Mesenchymal stem cell (in vitro differentiated cells and primary cell): ENCODE measurements around the gene EMC8.
A peak's percentile ranks its signal among the peaks of the same experiment; 100 is the strongest.

Experiments used
- DNase-seq: peaks from one replicate; pipeline ENCODE4 v3.0.0-alpha.2; 2013
- H2AFZ ChIP-seq: one replicate; pipeline ENCODE4 v1.6.1; 2013; ENCODE audit warnings: low read depth, mild to moderate bottlenecking, control low read depth, inconsistent platforms, low read length, moderate library complexity
- H2AK5ac ChIP-seq: 2 replicates; pipeline ENCODE4 v1.6.1; 2013; ENCODE audit warnings: low read length, moderate library complexity, mild to moderate bottlenecking, inconsistent platforms; ENCODE audit not compliant: severe bottlenecking
- H2BK120ac ChIP-seq: one replicate; pipeline ENCODE4 v1.6.1; 2013; ENCODE audit warnings: low read depth, mild to moderate bottlenecking, inconsistent platforms, low read length, moderate library complexity
- H2BK12ac ChIP-seq, 2 experiments: one replicate each; pipeline ENCODE4 v1.6.1; 2013; ENCODE audit warnings: inconsistent platforms in 2 of 2, low read length in 2 of 2, mild to moderate bottlenecking in 2 of 2, moderate library complexity in 2 of 2, control low read depth in 1 of 2
- H2BK15ac ChIP-seq: one replicate; pipeline ENCODE4 v1.6.1; 2013; ENCODE audit warnings: mild to moderate bottlenecking, low read depth, inconsistent platforms; ENCODE audit not compliant: poor library complexity, severe bottlenecking
- H2BK5ac ChIP-seq: 2 replicates; pipeline ENCODE4 v1.6.1; 2013; ENCODE audit warnings: low read depth, mild to moderate bottlenecking, low read length, control low read depth, inconsistent platforms; ENCODE audit not compliant: poor library complexity, severe bottlenecking
- H3K14ac ChIP-seq, 2 experiments: one replicate each; pipeline ENCODE4 v1.6.1; 2013; ENCODE audit warnings: inconsistent platforms in 2 of 2, low read length in 2 of 2, control low read depth in 1 of 2, mild to moderate bottlenecking in 1 of 2, moderate library complexity in 1 of 2
- H3K18ac ChIP-seq, 2 experiments: one replicate each; pipeline ENCODE4 v1.6.1; 2013; ENCODE audit warnings: inconsistent platforms in 2 of 2, low read length in 2 of 2, control low read depth in 1 of 2, low read depth in 1 of 2, mild to moderate bottlenecking in 1 of 2
- H3K23ac ChIP-seq, 2 experiments: one replicate each; pipeline ENCODE4 v1.6.1; 2013; ENCODE audit warnings: inconsistent platforms in 2 of 2, low read length in 2 of 2, mild to moderate bottlenecking in 2 of 2, moderate library complexity in 2 of 2, control low read depth in 1 of 2
- H3K27ac ChIP-seq: 2 replicates; pipeline ENCODE4 v1.5.1; 2013; ENCODE audit warnings: mild to moderate bottlenecking, moderate library complexity, low read length, control low read depth, inconsistent platforms; ENCODE audit not compliant: poor library complexity, severe bottlenecking
- H3K27me3 ChIP-seq, 2 experiments: 2 replicates each; pipeline versions ENCODE4 v1.6.1 to v1.7.0; 2013; ENCODE audit warnings: low read length in 2 of 2, mild to moderate bottlenecking in 2 of 2, moderate library complexity in 2 of 2, control low read depth in 1 of 2, inconsistent platforms in 1 of 2; ENCODE audit not compliant: control insufficient read depth in 1 of 2, insufficient read depth in 1 of 2
- H3K36me3 ChIP-seq, 2 experiments: 2 replicates each; pipeline versions ENCODE4 v1.6.1 to v1.7.0; 2013; ENCODE audit warnings: low read length in 2 of 2, control low read depth in 1 of 2, inconsistent platforms in 1 of 2, low read depth in 1 of 2, mild to moderate bottlenecking in 1 of 2; ENCODE audit not compliant: insufficient read depth in 2 of 2, control insufficient read depth in 1 of 2
- H3K4ac ChIP-seq, 2 experiments: one replicate each; pipeline ENCODE4 v1.6.1; 2013; ENCODE audit warnings: inconsistent platforms in 2 of 2, low read length in 2 of 2, mild to moderate bottlenecking in 2 of 2, moderate library complexity in 2 of 2, control low read depth in 1 of 2, low read depth in 1 of 2
- H3K4me1 ChIP-seq: 2 replicates; pipeline ENCODE4 v1.6.1; 2013; ENCODE audit warnings: low read depth, low read length, control low read depth; ENCODE audit not compliant: control insufficient read depth, insufficient read depth
- H3K4me2 ChIP-seq: 2 replicates; pipeline ENCODE4 v1.6.1; 2013; ENCODE audit warnings: low read length, mild to moderate bottlenecking, inconsistent platforms; ENCODE audit not compliant: poor library complexity, severe bottlenecking
- H3K4me3 ChIP-seq, 2 experiments: 2 replicates each; pipeline versions ENCODE4 v1.5.1 to v1.7.0; 2013; ENCODE audit warnings: low read length in 2 of 2, mild to moderate bottlenecking in 2 of 2, control low read depth in 1 of 2, low read depth in 1 of 2; ENCODE audit not compliant: insufficient read depth in 1 of 2
- H3K79me1 ChIP-seq: replicated peaks from 2 replicates; pipeline ENCODE4 v1.6.1; 2013; ENCODE audit warnings: mild to moderate bottlenecking, control low read depth, low read length, inconsistent platforms; ENCODE audit not compliant: poor library complexity, severe bottlenecking
- H3K9ac ChIP-seq: 2 replicates; pipeline ENCODE4 v1.7.0; 2013; ENCODE audit warnings: mild to moderate bottlenecking, low read length, moderate library complexity
- H3K9me3 ChIP-seq: 2 replicates; pipeline ENCODE4 v1.7.0; 2013; ENCODE audit warnings: mild to moderate bottlenecking, low read length; ENCODE audit not compliant: control insufficient read depth
- H4K8ac ChIP-seq: one replicate; pipeline ENCODE4 v1.6.1; 2013; ENCODE audit warnings: inconsistent platforms, mild to moderate bottlenecking, low read length, moderate library complexity
- H4K91ac ChIP-seq: one replicate; pipeline ENCODE4 v1.6.1; 2013; ENCODE audit warnings: mild to moderate bottlenecking, low read length, inconsistent platforms
- WGBS: methylation state at CpG from one replicate; pipeline ENCODE4 v1.1.7; 2013; ENCODE audit warnings: mixed read lengths; 5-methylcytosine and 5-hydroxymethylcytosine counted together

Gene EMC8

DNA sequence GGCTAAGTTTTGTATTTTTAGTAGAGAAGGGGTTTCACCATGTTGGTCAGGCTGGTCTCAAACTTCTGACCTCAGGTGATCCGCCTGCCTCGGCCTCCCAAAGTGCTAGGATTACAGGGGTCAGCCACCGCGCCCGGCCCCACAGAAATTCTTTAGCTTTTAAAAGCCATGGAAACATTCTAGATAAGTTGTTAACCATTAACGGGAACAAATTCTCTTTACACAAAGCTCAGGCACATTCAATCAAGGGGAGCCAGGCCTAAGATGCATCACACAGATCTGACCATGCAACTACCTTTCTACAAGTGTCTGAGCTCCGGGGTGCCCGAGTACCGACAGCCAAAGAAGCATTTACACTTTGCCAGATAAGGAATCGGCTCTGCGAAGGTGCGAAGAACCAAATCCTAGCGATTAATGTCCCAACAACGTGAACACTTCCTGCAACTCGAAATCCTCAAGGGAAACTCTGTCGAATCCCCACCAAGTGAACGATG, 1.0 kb downstream of the EMC8 start:
- Histone ChIP-seq H3K9ac (peak overlapping the region; percentile 98), H3K4me1 (peaks cover 13% of the 10 kb centered on the region), H3K4me2 (peak overlapping the region; percentile 89), H4K8ac (no peak overlapping the region), H3K14ac (no peak overlapping the region), H3K18ac (no peak overlapping the region), H2AK5ac (no peak overlapping the region), H2BK120ac (no peak overlapping the region), H3K9me3 (no peaks in the 10 kb centered on the region), H3K23ac (peak overlapping the region in 1 of 2 experiments; percentile 60), H3K79me1 (peaks cover 14% of the 10 kb centered on the region), H2BK5ac (no peak overlapping the region), H2BK12ac (no peak overlapping the region), H2BK15ac (no peak overlapping the region), H2AFZ (no peak overlapping the region), H3K4me3 (peak overlapping the region; percentile 94 to 98), H3K27ac (peak overlapping the region; percentile 45), H3K4ac (no peak overlapping the region), H3K36me3 (peaks cover 35 to 60% of the 10 kb centered on the region in 2 experiments), H4K91ac (no peak overlapping the region), H3K27me3 (no peaks in the 10 kb centered on the region)
- DNase-seq: no peak
- WGBS: 20% methylated on average over 17 of the region's 17 CpGs

DNA sequence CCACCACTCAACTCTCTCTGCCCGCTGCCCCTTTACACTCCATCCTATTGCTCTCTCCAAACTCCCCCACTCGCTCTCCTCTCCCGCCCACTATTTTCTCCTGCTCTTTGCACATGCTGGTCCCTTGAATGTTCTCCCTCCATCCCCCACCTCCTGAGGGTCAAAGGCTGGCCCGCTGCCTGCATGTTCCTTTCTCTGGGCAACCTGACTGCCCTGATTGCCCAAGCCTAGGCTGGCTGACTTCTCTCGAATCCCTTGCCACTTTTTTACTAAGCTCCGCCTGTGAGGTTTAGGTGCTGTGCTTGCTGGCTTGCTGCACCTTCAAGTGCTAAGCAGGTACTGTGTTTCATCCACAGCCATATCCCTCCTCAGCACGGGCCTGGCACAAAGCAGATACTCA, 2.7 kb downstream of the EMC8 start:
- H3K9me3 ChIP-seq: no peaks in the 10 kb centered on the region
- H2BK15ac ChIP-seq: no peak overlapping the region
- no peak overlapping the region for H3K4me2 ChIP-seq
- H2BK5ac ChIP-seq: no peak overlapping the region
- H2BK12ac ChIP-seq: no peak overlapping the region
- H3K4me1 ChIP-seq: peaks cover 13% of the 10 kb centered on the region
- no peak overlapping the region for H2AK5ac ChIP-seq
- no peak overlapping the region for H2AFZ ChIP-seq
- H4K8ac ChIP-seq: no peak overlapping the region
- H3K9ac ChIP-seq: no peak overlapping the region
- H3K36me3 ChIP-seq: peaks cover 37 to 60% of the 10 kb centered on the region in 2 experiments
- no peak overlapping the region for H3K27ac ChIP-seq
- DNase-seq: no peak
- H3K4ac ChIP-seq: no peak overlapping the region
- no peak overlapping the region for H3K18ac ChIP-seq
- no peak overlapping the region for H4K91ac ChIP-seq
- H3K23ac ChIP-seq: no peak overlapping the region
- H3K14ac ChIP-seq: no peak overlapping the region
- WGBS: over 99% methylated on average over 7 of the region's 7 CpGs
- no peak overlapping the region for H2BK120ac ChIP-seq
- H3K27me3 ChIP-seq: no peaks in the 10 kb centered on the region
- H3K79me1 ChIP-seq: peaks cover 19% of the 10 kb centered on the region
- H3K4me3 ChIP-seq: no peak overlapping the region

- Histone ChIP-seq H3K23ac (no peak overlapping the region), H2AK5ac (no peak overlapping the region), H4K91ac (no peak overlapping the region), H3K9ac (no peak overlapping the region), H3K4me2 (no peak overlapping the region), H3K4ac (no peak overlapping the region), H3K14ac (no peak overlapping the region), H2BK120ac (no peak overlapping the region), H4K8ac (no peak overlapping the region), H2AFZ (no peak overlapping the region), H3K79me1 (peaks cover 23% of the 10 kb centered on the region), H2BK5ac (no peak overlapping the region), H3K9me3 (no peaks in the 10 kb centered on the region), H3K27ac (no peak overlapping the region), H3K18ac (no peak overlapping the region), H3K4me3 (no peak overlapping the region), H2BK15ac (no peak overlapping the region), H2BK12ac (no peak overlapping the region), H3K36me3 (peaks cover 37 to 58% of the 10 kb centered on the region in 2 experiments), H3K4me1 (peaks cover 13% of the 10 kb centered on the region), H3K27me3 (no peaks in the 10 kb centered on the region)
- 97% methylated on average over 6 of the region's 6 CpGs for WGBS
- no peak for DNase-seq
Observed at GRCh38 chr16:85796152-85796551, 3.2 kb downstream of the EMC8 start.

DNA sequence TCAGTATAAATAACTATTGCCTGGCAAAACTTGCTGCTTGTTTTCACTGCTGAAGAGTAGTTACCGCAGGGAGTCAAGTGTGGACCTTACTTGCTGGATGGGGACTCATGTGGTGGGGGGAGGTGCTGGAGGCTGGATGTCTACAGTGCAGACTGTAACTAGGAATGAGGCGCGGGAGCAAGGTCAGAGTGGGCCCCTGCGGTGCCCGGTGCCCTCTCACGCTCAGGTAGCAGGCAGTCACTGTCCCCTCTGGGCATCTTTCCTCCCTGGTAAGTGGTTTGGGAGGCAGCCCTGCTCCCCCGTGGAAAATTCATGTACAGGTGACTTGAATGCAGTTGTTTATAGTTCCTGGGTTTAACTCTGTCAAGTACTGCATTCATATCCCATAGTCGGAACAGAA, 4.6 kb downstream of the EMC8 start:
- DNase-seq: no peak
- no peak overlapping the region for H3K14ac ChIP-seq
- no peaks in the 10 kb centered on the region for H3K27me3 ChIP-seq
- H3K36me3 ChIP-seq: peaks cover 37 to 57% of the 10 kb centered on the region in 2 experiments
- peaks cover 8% of the 10 kb centered on the region for H3K4me1 ChIP-seq
- H3K9ac ChIP-seq: no peak overlapping the region
- H3K79me1 ChIP-seq: peaks cover 26% of the 10 kb centered on the region
- H3K4ac ChIP-seq: no peak overlapping the region
- H2BK15ac ChIP-seq: no peak overlapping the region
- H2BK12ac ChIP-seq: no peak overlapping the region
- no peak overlapping the region for H3K23ac ChIP-seq
- H3K27ac ChIP-seq: no peak overlapping the region
- H2AFZ ChIP-seq: no peak overlapping the region
- no peak overlapping the region for H2BK120ac ChIP-seq
- no peak overlapping the region for H3K4me2 ChIP-seq
- H4K8ac ChIP-seq: no peak overlapping the region
- H3K18ac ChIP-seq: no peak overlapping the region
- no peak overlapping the region for H4K91ac ChIP-seq
- H2BK5ac ChIP-seq: no peak overlapping the region
- no peak overlapping the region for H2AK5ac ChIP-seq
- H3K9me3 ChIP-seq: no peaks in the 10 kb centered on the region
- WGBS: 95% methylated on average over 8 of the region's 8 CpGs
- no peak overlapping the region for H3K4me3 ChIP-seq
